ENCODE measurements around the gene DCAF7. TPM values are rescaled to one million over a fixed set of nuclear protein-coding genes. Genes with fewer than 3 reads are reported as not detected.

DCAF7 gene
- total RNA-seq, 6 donors from 2014 or later: 26.0 to 86.3 (median 42.3) TPM

DNA sequence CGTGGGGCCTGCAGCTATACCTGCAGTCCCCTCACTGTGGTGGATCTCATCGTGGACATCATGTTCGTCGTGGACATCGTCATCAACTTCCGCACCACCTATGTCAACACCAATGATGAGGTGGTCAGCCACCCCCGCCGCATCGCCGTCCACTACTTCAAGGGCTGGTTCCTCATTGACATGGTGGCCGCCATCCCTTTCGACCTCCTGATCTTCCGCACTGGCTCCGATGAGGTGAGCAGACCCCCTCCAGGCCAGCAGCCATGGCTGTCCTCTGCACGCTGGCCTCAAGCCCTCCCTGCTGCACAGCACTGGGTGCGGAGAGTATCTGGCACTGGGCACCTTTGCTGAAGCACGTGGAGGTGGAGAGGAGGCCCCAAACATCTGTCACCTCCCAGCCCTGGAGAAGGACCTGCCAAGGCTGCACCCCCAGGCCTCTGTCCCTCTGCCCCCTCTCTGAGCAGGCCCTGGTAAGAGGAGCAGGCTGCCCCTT is 16.2 kb upstream of the DCAF7 start:
- Histone ChIP-seq H3K4me3 (no peak overlapping the region), H3K27ac (no peak overlapping the region), H3K9me3 (no peaks in the 10 kb centered on the region), H3K27me3 (peaks cover 0 to 13% (median 3%) of the 10 kb centered on the region in 4 donors), H3K36me3 (no peaks in the 10 kb centered on the region), H3K4me1 (peaks cover 0 to 9% (median 6%) of the 10 kb centered on the region in 4 donors)
- no peak for DNase-seq
- ATAC-seq (ENCODE audit: low FRiP score in 2 of 2): no peak
- TF ChIP-seq CTCF (IDR thresholded peaks at IDR 0.05) (no peak), EP300 (IDR thresholded peaks at IDR 0.05) (no peak), POLR2A (IDR thresholded peaks at IDR 0.05) (no peak), POLR2AphosphoS5 (IDR thresholded peaks at IDR 0.05) (no peak)
- 89 to 90% methylated on average over 15 to 17 of the region's 17 CpGs for WGBS, 2 donors

DNA sequence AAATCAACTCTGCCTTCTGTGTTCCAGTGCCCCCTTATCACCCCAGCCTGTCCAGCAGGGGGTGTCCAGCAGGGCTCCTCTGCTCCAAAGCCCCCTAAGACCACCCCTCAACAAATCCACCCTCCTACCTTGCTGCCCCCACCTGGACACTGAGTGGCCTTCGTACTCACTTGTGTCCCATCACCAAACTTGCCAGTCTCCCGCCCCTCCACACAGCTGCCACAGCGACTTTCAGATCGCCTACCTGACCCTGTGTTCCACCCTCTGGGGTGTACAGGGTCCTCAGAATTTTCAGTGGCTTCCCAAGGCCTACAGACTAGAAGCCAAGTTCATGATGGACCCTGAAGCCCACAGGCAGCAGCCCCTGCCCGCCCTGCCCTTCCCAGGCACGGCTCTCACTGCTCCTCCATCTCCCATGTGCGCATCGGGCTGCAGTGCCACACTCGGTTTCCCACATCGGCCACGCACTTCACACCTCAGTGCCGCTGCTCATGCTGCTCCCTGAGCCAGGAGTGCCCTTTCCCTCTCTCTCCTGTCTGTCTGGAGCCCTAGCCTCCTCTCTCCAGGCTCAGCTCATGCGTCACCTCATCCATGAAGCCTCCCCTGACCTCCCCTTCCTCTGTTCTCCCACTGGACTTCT is 15.3 kb upstream of the DCAF7 start:
- no peak overlapping the region for H3K27ac ChIP-seq
- peaks cover 0 to 9% (median 6%) of the 10 kb centered on the region in 4 donors for H3K4me1 ChIP-seq
- TF ChIP-seq EP300 (IDR thresholded peaks at IDR 0.05) (no peak), CTCF (IDR thresholded peaks at IDR 0.05) (no peak), POLR2A (IDR thresholded peaks at IDR 0.05) (no peak), POLR2AphosphoS5 (IDR thresholded peaks at IDR 0.05) (no peak)
- no peak overlapping the region for H3K4me3 ChIP-seq
- no peaks in the 10 kb centered on the region for H3K9me3 ChIP-seq
- ATAC-seq (ENCODE audit: low FRiP score in 2 of 2) (no peak), DNase-seq (peak in 1 of 2 donors; percentile 69)
- 89 to 91% methylated on average over 13 of the region's 13 CpGs for WGBS, 2 donors
- peaks cover 0 to 15% (median 3%) of the 10 kb centered on the region in 4 donors for H3K27me3 ChIP-seq
- H3K36me3 ChIP-seq: no peaks in the 10 kb centered on the region

DNA sequence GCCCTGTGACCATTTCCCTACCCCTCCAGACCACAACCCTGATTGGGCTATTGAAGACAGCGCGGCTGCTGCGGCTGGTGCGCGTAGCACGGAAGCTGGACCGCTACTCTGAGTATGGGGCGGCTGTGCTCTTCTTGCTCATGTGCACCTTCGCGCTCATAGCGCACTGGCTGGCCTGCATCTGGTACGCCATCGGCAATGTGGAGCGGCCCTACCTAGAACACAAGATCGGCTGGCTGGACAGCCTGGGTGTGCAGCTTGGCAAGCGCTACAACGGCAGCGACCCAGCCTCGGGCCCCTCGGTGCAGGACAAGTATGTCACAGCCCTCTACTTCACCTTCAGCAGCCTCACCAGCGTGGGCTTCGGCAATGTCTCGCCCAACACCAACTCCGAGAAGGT is 14.6 kb upstream of the DCAF7 start:
- H3K9me3 ChIP-seq: no peaks in the 10 kb centered on the region
- no peak for ATAC-seq (ENCODE audit: low FRiP score in 2 of 2)
- TF ChIP-seq CTCF (IDR thresholded peaks at IDR 0.05) (no peak), POLR2A (IDR thresholded peaks at IDR 0.05) (no peak), EP300 (IDR thresholded peaks at IDR 0.05) (no peak), POLR2AphosphoS5 (IDR thresholded peaks at IDR 0.05) (no peak)
- peak in 1 of 2 donors; percentile 79 for DNase-seq
- H3K4me3 ChIP-seq: no peak overlapping the region
- H3K4me1 ChIP-seq: peaks cover 0 to 9% (median 6%) of the 10 kb centered on the region in 4 donors
- no peaks in the 10 kb centered on the region for H3K36me3 ChIP-seq
- no peak overlapping the region for H3K27ac ChIP-seq
- peaks cover 0 to 15% (median 3%) of the 10 kb centered on the region in 4 donors for H3K27me3 ChIP-seq
- 93 to 97% methylated on average over 19 to 24 of the region's 24 CpGs for WGBS, 2 donors

DNA sequence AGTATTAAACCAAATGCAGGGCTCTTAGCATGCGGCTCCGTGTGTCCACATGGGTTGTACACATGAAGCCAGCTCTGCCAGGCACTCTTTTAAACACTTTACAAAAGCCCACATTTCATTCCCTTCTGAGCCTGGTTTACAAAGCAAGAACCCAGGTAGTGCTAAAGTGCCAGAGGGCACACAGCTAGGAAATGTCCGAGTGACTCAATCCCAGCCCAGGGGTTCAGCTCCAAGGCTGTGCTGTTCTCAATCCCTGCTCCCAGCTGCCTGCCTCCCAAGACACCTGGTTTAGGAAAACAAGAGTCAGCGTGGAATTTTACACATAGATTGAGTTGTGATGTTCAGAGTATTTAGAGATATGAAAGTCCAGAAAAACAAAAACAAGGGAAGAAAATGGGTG is 13.3 kb upstream of the DCAF7 start:
- Histone ChIP-seq H3K4me3 (no peak overlapping the region), H3K36me3 (no peaks in the 10 kb centered on the region), H3K27me3 (peaks cover 0 to 15% (median 3%) of the 10 kb centered on the region in 4 donors), H3K27ac (no peak overlapping the region), H3K4me1 (peaks cover 0 to 9% (median 6%) of the 10 kb centered on the region in 4 donors), H3K9me3 (no peaks in the 10 kb centered on the region)
- no peak for DNase-seq
- 86 to 87% methylated on average over 4 of the region's 4 CpGs for WGBS, 2 donors
- no peak for TF ChIP-seq EP300 (IDR thresholded peaks at IDR 0.05)
- no peak for TF ChIP-seq POLR2A (IDR thresholded peaks at IDR 0.05)
- no peak for TF ChIP-seq CTCF (IDR thresholded peaks at IDR 0.05)
- TF ChIP-seq POLR2AphosphoS5 (IDR thresholded peaks at IDR 0.05): no peak
- no peak for ATAC-seq (ENCODE audit: low FRiP score in 2 of 2)
